Kidney (tissue), 14 donors: Measurements from ENCODE around the gene CCDC6. TPM values are rescaled to one million over a fixed set of nuclear protein-coding genes. Genes with fewer than 3 reads are reported as not detected.
A peak's percentile ranks its signal among the peaks of the same experiment; 100 is the strongest.

Experiments used
- DNase-seq, 5 donors: peaks; one replicate each; pipeline ENCODE4 v3.0.0-alpha.2; 2013 to 2020
- FAIRE-seq: peaks from 2 replicates; lab custom pipeline; 2012; peaks lifted over from hg19 to GRCh38; lab: Jason Lieb, UNC
- H3K27ac ChIP-seq, 2 donors: one replicate each; pipeline ENCODE4 v1.7.0; 2013; ENCODE audit warnings: low read depth in 2 of 2, low read length in 2 of 2, inconsistent platforms in 1 of 2
- H3K27me3 ChIP-seq: one replicate; pipeline ENCODE4 v1.7.1; 2013; ENCODE audit warnings: low read length, inconsistent platforms; ENCODE audit not compliant: control insufficient read depth, insufficient read depth
- H3K36me3 ChIP-seq, 3 donors: one replicate each; pipeline versions ENCODE4 v1.7.0 to v1.7.1; 2013; ENCODE audit warnings: low read length in 3 of 3, control low read depth in 1 of 3, inconsistent platforms in 1 of 3; ENCODE audit not compliant: insufficient read depth in 3 of 3, control insufficient read depth in 2 of 3
- H3K4me1 ChIP-seq, 3 donors: one replicate each; pipeline versions ENCODE4 v1.7.0 to v1.7.1; 2013; ENCODE audit warnings: low read length in 3 of 3, inconsistent platforms in 1 of 3, low read depth in 1 of 3; ENCODE audit not compliant: control insufficient read depth in 2 of 3, insufficient read depth in 2 of 3
- H3K4me3 ChIP-seq, 3 donors: one replicate each; pipeline versions ENCODE4 v1.7.0 to v1.8.1; 2013; ENCODE audit warnings: low read length in 3 of 3, control low read depth in 1 of 3, inconsistent platforms in 1 of 3
- H3K9ac ChIP-seq, 3 donors: one replicate each; pipeline versions ENCODE4 v1.7.0 to v1.7.1; 2013; ENCODE audit warnings: low read length in 3 of 3, control low read depth in 1 of 3, inconsistent platforms in 1 of 3
- H3K9me3 ChIP-seq, 3 donors: one replicate each; pipeline versions ENCODE4 v1.7.0 to v1.7.1; 2013; ENCODE audit warnings: low read length in 3 of 3, control low read depth in 1 of 3, inconsistent platforms in 1 of 3; ENCODE audit not compliant: control insufficient read depth in 2 of 3, insufficient read depth in 1 of 3
- intact Hi-C: fragments of 100-400 bp; cut with DNase I; formaldehyde crosslinking; loops from one replicate; pipeline ENCODE4 v1.11.1; 2022
- polyA plus RNA-seq: library from polyadenylated mRNA; stranded (reverse); fragments of 350-450 nt; fragmentation: Illumina TruSeq; extraction: RNeasy Lipid Tissue Mini Kit (QIAGEN cat#74804); gene quantifications from one replicate; pipeline ENCODE4 v1.2.3, GENCODE V29; 2014; ENCODE audit warnings: low read depth, low replicate concordance; ENCODE audit not compliant: insufficient read depth
- total RNA-seq: library from RNA; stranded (reverse); fragmentation: NEBNext Ultra II Directional; extraction: Animal tissue kit (Norgen Biotek cat#: 25700); gene quantifications from one replicate; pipeline ENCODE4 v1.2.1, GENCODE V29; 2021
- TF ChIP-seq, protein P1 (sequence below): IDR thresholded peaks from 3 replicates; pipeline ENCODE4 v1.5.1; 2012; ENCODE audit warnings: mild to moderate bottlenecking, moderate library complexity, borderline replicate concordance; ENCODE audit not compliant: insufficient read depth; ENCODE audit errors: extremely low read depth
- donor health status: control.
- donor health status: control.
- donor health status: control.
- donor health status: control.
- donor health status: control.
- donor health status: DM: yes; HTN: yes; CAD: no.
- donor health status: Normal renal cell carcinoma (clear cell type).

CCDC6 gene
- total and polyA plus RNA-seq, 2 donors from 2014 or later = 15.5 to 47.0 TPM

GRCh38 chr10:59752278-59752940, 153.9 kb downstream of the CCDC6 start:
- no peaks in the 10 kb centered on the region for H3K27me3 ChIP-seq
- no peaks in the 10 kb centered on the region for H3K36me3 ChIP-seq
- TF ChIP-seq, protein P1, sequence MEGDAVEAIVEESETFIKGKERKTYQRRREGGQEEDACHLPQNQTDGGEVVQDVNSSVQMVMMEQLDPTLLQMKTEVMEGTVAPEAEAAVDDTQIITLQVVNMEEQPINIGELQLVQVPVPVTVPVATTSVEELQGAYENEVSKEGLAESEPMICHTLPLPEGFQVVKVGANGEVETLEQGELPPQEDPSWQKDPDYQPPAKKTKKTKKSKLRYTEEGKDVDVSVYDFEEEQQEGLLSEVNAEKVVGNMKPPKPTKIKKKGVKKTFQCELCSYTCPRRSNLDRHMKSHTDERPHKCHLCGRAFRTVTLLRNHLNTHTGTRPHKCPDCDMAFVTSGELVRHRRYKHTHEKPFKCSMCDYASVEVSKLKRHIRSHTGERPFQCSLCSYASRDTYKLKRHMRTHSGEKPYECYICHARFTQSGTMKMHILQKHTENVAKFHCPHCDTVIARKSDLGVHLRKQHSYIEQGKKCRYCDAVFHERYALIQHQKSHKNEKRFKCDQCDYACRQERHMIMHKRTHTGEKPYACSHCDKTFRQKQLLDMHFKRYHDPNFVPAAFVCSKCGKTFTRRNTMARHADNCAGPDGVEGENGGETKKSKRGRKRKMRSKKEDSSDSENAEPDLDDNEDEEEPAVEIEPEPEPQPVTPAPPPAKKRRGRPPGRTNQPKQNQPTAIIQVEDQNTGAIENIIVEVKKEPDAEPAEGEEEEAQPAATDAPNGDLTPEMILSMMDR = no peak
- H3K4me3 ChIP-seq = peak overlapping the region in 1 of 3 donors; percentile 21
- peaks cover 2 to 15% (median 3%) of the 10 kb centered on the region in 3 donors for H3K4me1 ChIP-seq
- FAIRE-seq (no peak), DNase-seq (no peak)
- H3K9me3 ChIP-seq = no peaks in the 10 kb centered on the region
- intact Hi-C loops = no loop called here
- no peak overlapping the region for H3K9ac ChIP-seq
- H3K27ac ChIP-seq = peak overlapping the region in 1 of 2 donors; percentile 33

DNA sequence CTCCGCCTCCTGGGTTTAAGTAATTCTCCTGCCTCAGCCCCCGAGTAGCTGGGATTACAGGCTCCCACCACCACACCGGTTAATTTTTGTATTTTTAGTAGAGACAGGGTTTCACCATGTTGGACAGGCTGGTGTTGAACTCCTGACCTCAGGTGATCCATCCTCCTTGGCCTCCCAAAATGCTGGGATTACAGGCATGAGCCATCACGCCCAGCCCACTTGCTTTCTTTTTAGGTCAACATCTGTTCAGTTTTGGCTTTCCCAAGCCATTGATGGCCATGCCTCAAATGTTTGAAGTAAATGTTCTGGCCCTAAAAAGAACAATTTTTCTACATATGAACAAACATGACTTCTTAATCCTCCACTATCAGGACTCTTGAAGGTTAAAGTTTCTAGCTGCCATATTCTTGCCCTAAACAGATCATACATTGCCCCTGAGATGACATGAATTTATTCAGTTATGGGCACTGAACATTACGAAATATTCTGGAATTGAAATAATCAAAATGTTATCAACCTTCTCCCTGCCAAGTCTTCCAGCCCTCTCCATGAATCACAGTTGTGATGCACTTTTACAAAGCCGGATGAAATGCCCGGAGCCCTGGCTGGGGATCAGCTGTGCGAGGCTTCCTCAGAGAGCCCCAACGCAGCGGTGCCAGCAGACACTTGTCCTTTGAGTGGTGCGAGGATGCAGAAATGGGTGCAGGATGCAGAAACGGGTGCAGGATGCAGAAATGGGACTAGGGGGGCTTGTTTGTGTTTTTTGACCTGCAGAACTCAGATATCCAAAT, 156.0 kb downstream of the CCDC6 start:
- Histone ChIP-seq H3K9ac (no peak overlapping the region), H3K27ac (peak overlapping the region in 1 of 2 donors; percentile 11), H3K27me3 (no peaks in the 10 kb centered on the region), H3K9me3 (no peaks in the 10 kb centered on the region), H3K36me3 (no peaks in the 10 kb centered on the region), H3K4me1 (peaks cover 2 to 15% (median 3%) of the 10 kb centered on the region in 3 donors), H3K4me3 (no peak overlapping the region)
- FAIRE-seq (no peak), DNase-seq (no peak)
- intact Hi-C loops = no loop called here
- TF ChIP-seq, protein P1 = no peak

GRCh38 chr10:59748834-59749233, 157.5 kb downstream of the CCDC6 start:
- Histone ChIP-seq H3K4me1 (peaks cover 2 to 15% (median 3%) of the 10 kb centered on the region in 3 donors), H3K9ac (no peak overlapping the region), H3K36me3 (no peaks in the 10 kb centered on the region), H3K9me3 (no peaks in the 10 kb centered on the region), H3K27me3 (no peaks in the 10 kb centered on the region), H3K4me3 (no peak overlapping the region), H3K27ac (peak overlapping the region; percentile 53 to 66)
- DNase-seq = peak in 3 of 5 donors; percentile 34 to 80 (median 67)
- peak; percentile 80 for FAIRE-seq
- intact Hi-C loops = no loop called here
- TF ChIP-seq, protein P1 = no peak
